H9 (cell line): ENCODE data around the gene PNKP. TPM values are rescaled to one million over a fixed set of nuclear protein-coding genes. Genes with fewer than 3 reads are reported as not detected.
A peak's percentile ranks its signal among the peaks of the same experiment; 100 is the strongest.

Source experiments
- DNase-seq: peaks from one replicate; pipeline ENCODE4 v3.0.0-alpha.2; 2017
- H2AFZ ChIP-seq: one replicate; pipeline ENCODE4 v1.6.1; 2013; ENCODE audit warnings: mild to moderate bottlenecking, low read length, control low read depth, moderate library complexity
- H2AK5ac ChIP-seq: 2 replicates; pipeline ENCODE4 v1.6.1; 2013; ENCODE audit warnings: low read length, control low read depth, mixed read lengths; ENCODE audit not compliant: insufficient read length
- H2BK120ac ChIP-seq: one replicate; pipeline ENCODE4 v1.6.1; 2013; ENCODE audit warnings: low read depth, mild to moderate bottlenecking, low read length, control low read depth, inconsistent platforms; ENCODE audit not compliant: poor library complexity, severe bottlenecking
- H2BK12ac ChIP-seq: 2 replicates; pipeline ENCODE4 v1.6.1; 2013; ENCODE audit warnings: low read length, control low read depth, mixed read lengths, low read depth; ENCODE audit not compliant: insufficient read length
- H2BK15ac ChIP-seq: 2 replicates; pipeline ENCODE4 v1.6.1; 2013; ENCODE audit warnings: low read depth, low read length, control low read depth
- H2BK20ac ChIP-seq: one replicate; pipeline ENCODE4 v1.6.1; 2013; ENCODE audit warnings: low read depth, mild to moderate bottlenecking, low read length, control low read depth, inconsistent platforms; ENCODE audit not compliant: poor library complexity, severe bottlenecking
- H2BK5ac ChIP-seq: 2 replicates; pipeline ENCODE4 v1.6.1; 2013; ENCODE audit warnings: low read length, control low read depth, mixed read lengths; ENCODE audit not compliant: insufficient read length
- H3K14ac ChIP-seq: 2 replicates; pipeline ENCODE4 v1.6.1; 2013; ENCODE audit warnings: low read length, control low read depth; ENCODE audit not compliant: insufficient read depth
- H3K18ac ChIP-seq: 2 replicates; pipeline ENCODE4 v1.6.1; 2013; ENCODE audit warnings: low read depth, mild to moderate bottlenecking, mixed read lengths, low read length, control low read depth; ENCODE audit not compliant: insufficient read length
- H3K23ac ChIP-seq: 2 replicates; pipeline ENCODE4 v1.6.1; 2013; ENCODE audit warnings: low read length, control low read depth, mixed read lengths, low read depth; ENCODE audit not compliant: insufficient read length
- H3K23me2 ChIP-seq: 2 replicates; pipeline ENCODE4 v1.6.1; 2013; ENCODE audit warnings: low read depth, mild to moderate bottlenecking, mixed read lengths, low read length, control low read depth; ENCODE audit not compliant: insufficient read length, poor library complexity, severe bottlenecking
- H3K27ac ChIP-seq: 2 replicates; pipeline ENCODE4 v1.5.1; 2013; ENCODE audit warnings: low read length, control low read depth, mixed read lengths, low read depth; ENCODE audit not compliant: insufficient read length
- H3K27me3 ChIP-seq: 2 replicates; pipeline ENCODE4 v1.6.1; 2013; ENCODE audit warnings: low read length, control low read depth, inconsistent platforms; ENCODE audit not compliant: insufficient read depth
- H3K4ac ChIP-seq: 2 replicates; pipeline ENCODE4 v1.6.1; 2013; ENCODE audit warnings: low read depth, mild to moderate bottlenecking, control low read depth, inconsistent platforms, low read length, moderate library complexity
- H3K4me1 ChIP-seq: 2 replicates; pipeline ENCODE4 v1.6.1; 2013; ENCODE audit warnings: low read length, control low read depth, inconsistent platforms; ENCODE audit not compliant: insufficient read depth
- H3K4me2 ChIP-seq: 2 replicates; pipeline ENCODE4 v1.6.1; 2013; ENCODE audit warnings: low read length, control low read depth, mixed read lengths; ENCODE audit not compliant: insufficient read length, insufficient read depth
- H3K56ac ChIP-seq: 2 replicates; pipeline ENCODE4 v1.6.1; 2013; ENCODE audit warnings: low read depth, mild to moderate bottlenecking, mixed read lengths, low read length, control low read depth; ENCODE audit not compliant: insufficient read length
- H3K79me1 ChIP-seq: 2 replicates; pipeline ENCODE4 v1.6.1; 2013; ENCODE audit warnings: low read depth, mild to moderate bottlenecking, moderate library complexity, low read length, control low read depth, inconsistent platforms; ENCODE audit not compliant: insufficient read depth, poor library complexity, severe bottlenecking
- H3K79me2 ChIP-seq: 2 replicates; pipeline ENCODE4 v1.6.1; 2013; ENCODE audit warnings: low read length, control low read depth, inconsistent platforms; ENCODE audit not compliant: insufficient read depth
- H3K9ac ChIP-seq: 2 replicates; pipeline ENCODE4 v1.6.1; 2013; ENCODE audit warnings: low read length, control low read depth, mixed read lengths; ENCODE audit not compliant: insufficient read length; ENCODE audit errors: extremely low read depth
- H3K9me3 ChIP-seq: one replicate; pipeline ENCODE4 v1.6.1; 2013; ENCODE audit warnings: low read depth, low read length, inconsistent platforms; ENCODE audit not compliant: control insufficient read depth
- H3T11ph ChIP-seq: one replicate; pipeline ENCODE4 v1.6.1; 2013; ENCODE audit warnings: mild to moderate bottlenecking, low read length, control low read depth, inconsistent platforms
- H4K20me1 ChIP-seq: one replicate; pipeline ENCODE4 v1.6.1; 2013; ENCODE audit not compliant: control insufficient read depth, insufficient read length, insufficient read depth
- H4K5ac ChIP-seq: 2 replicates; pipeline ENCODE4 v1.6.1; 2013; ENCODE audit warnings: low read depth, mild to moderate bottlenecking, mixed read lengths, low read length, control low read depth; ENCODE audit not compliant: insufficient read length
- H4K8ac ChIP-seq: replicated peaks from 2 replicates; pipeline ENCODE4 v1.6.1; 2013; ENCODE audit warnings: low read length, control low read depth, mixed read lengths, low read depth; ENCODE audit not compliant: insufficient read length
- H4K91ac ChIP-seq: 2 replicates; pipeline ENCODE4 v1.6.1; 2013; ENCODE audit warnings: low read depth, mild to moderate bottlenecking, moderate library complexity, mixed read lengths, low read length, control low read depth; ENCODE audit not compliant: insufficient read length
- H3K27ac Mint-ChIP-seq, 3 experiments: 2 replicates in 2 of 3; 3 replicates in 1 of 3; pipeline ENCODE4 v1.8.0; 2020 to 2021; ENCODE audit warnings: mixed read lengths in 3 of 3, mild to moderate bottlenecking in 1 of 3, moderate library complexity in 1 of 3
- H3K27me3 Mint-ChIP-seq: 2 replicates; pipeline ENCODE4 v1.8.0; 2021; ENCODE audit warnings: low read depth, mild to moderate bottlenecking, moderate library complexity, mixed read lengths
- H3K36me3 Mint-ChIP-seq, 3 experiments: 2 replicates in 2 of 3; 3 replicates in 1 of 3; pipeline ENCODE4 v1.8.0; 2020 to 2021; ENCODE audit warnings: low read depth in 3 of 3, mixed read lengths in 3 of 3; ENCODE audit not compliant: insufficient read depth in 1 of 3
- H3K4me1 Mint-ChIP-seq, 2 experiments: 2 replicates each; pipeline ENCODE4 v1.8.0; 2020; ENCODE audit warnings: mixed read lengths in 2 of 2
- H3K4me3 Mint-ChIP-seq, 2 experiments: 2 replicates in 1 of 2; 3 replicates in 1 of 2; pipeline ENCODE4 v1.8.0; 2020 to 2021; ENCODE audit warnings: mild to moderate bottlenecking in 2 of 2, mixed read lengths in 2 of 2, moderate library complexity in 1 of 2
- H3K9me3 Mint-ChIP-seq, 2 experiments: 2 replicates in 1 of 2; 3 replicates in 1 of 2; pipeline ENCODE4 v1.8.0; 2020; ENCODE audit warnings: mild to moderate bottlenecking in 2 of 2, mixed read lengths in 2 of 2, moderate library complexity in 1 of 2
- WGBS: extraction: QIAGEN DNeasy Blood & Tissue Kit; methylation state at CpG from one replicate; pipeline ENCODE4 v1.1.7; 2013; ENCODE audit warnings: missing lambda C conversion rate, low lambda C conversion rate, mixed read lengths; ENCODE audit not compliant: insufficient read length; ENCODE audit errors: extremely low coverage; 5-methylcytosine and 5-hydroxymethylcytosine counted together
- total RNA-seq: library from RNA; stranded (reverse); gene quantifications from 2 replicates; pipeline ENCODE4 v1.2.1, GENCODE V29; 2021
- TF ChIP-seq, protein P1 (sequence below): fragments of 200-600 bp; sonication (generic); conservative IDR thresholded peaks from 3 replicates; pipeline ENCODE4 v1.8.0; 2021; ENCODE audit warnings: antibody characterized with exemption, mild to moderate bottlenecking

PNKP gene
- total RNA-seq, 1 experiment from 2014 or later, result 157 TPM

- Histone ChIP-seq H2AK5ac (no peak overlapping the region), H3K79me2 (no peaks in the 10 kb centered on the region; the same call in 1 of the 2 replicates), H2BK15ac (no peak overlapping the region), H4K20me1 (no peaks in the 10 kb centered on the region), H3K9ac (no peak overlapping the region), H3K18ac (no peak overlapping the region), H3K14ac (no peak overlapping the region), H3T11ph (no peak overlapping the region), H3K56ac (no peak overlapping the region), H2BK12ac (no peak overlapping the region), H4K5ac (no peak overlapping the region), H2AFZ (no peak overlapping the region), H3K79me1 (peaks cover 5% of the 10 kb centered on the region), H3K9me3 (no peaks in the 10 kb centered on the region), H4K91ac (no peak overlapping the region), H3K23me2 (peaks cover 11% of the 10 kb centered on the region), H3K27me3 (no peaks in the 10 kb centered on the region), H4K8ac (no peak overlapping the region), H3K27ac (no peak overlapping the region), H2BK20ac (no peak overlapping the region), H2BK120ac (no peak overlapping the region), H3K4me1 (no peaks in the 10 kb centered on the region), H3K4me2 (no peak overlapping the region), H3K4ac (no peak overlapping the region), H3K23ac (no peak overlapping the region), H2BK5ac (no peak overlapping the region)
- Mint-ChIP-seq H3K27me3 (peaks cover 1% of the 10 kb centered on the region; the same call in 1 of the 2 replicates), H3K4me3 (peak overlapping the region; percentile 95 to 98; a peak in 4 of 5 replicates), H3K4me1 (peaks cover 23 to 42% of the 10 kb centered on the region in 2 experiments), H3K27ac (peak overlapping the region in 2 of 3 experiments; percentile 46 to 91; a peak in 2 of 7 replicates), H3K36me3 (peaks cover 26 to 54% (median 43%) of the 10 kb centered on the region in 3 experiments), H3K9me3 (peaks cover 0 to 4% of the 10 kb centered on the region in 2 experiments; a peak in 1 of 5 replicates)
- WGBS, result no CpG with 5 or more reads among the region's 13 CpGs
- no peak for DNase-seq
- TF ChIP-seq, protein P1, sequence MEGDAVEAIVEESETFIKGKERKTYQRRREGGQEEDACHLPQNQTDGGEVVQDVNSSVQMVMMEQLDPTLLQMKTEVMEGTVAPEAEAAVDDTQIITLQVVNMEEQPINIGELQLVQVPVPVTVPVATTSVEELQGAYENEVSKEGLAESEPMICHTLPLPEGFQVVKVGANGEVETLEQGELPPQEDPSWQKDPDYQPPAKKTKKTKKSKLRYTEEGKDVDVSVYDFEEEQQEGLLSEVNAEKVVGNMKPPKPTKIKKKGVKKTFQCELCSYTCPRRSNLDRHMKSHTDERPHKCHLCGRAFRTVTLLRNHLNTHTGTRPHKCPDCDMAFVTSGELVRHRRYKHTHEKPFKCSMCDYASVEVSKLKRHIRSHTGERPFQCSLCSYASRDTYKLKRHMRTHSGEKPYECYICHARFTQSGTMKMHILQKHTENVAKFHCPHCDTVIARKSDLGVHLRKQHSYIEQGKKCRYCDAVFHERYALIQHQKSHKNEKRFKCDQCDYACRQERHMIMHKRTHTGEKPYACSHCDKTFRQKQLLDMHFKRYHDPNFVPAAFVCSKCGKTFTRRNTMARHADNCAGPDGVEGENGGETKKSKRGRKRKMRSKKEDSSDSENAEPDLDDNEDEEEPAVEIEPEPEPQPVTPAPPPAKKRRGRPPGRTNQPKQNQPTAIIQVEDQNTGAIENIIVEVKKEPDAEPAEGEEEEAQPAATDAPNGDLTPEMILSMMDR, result no peak
These were observed 2.5 kb downstream of the PNKP start for GRCh38 chr19:49864890-49865289.
